Vagina (tissue), 2 donors: ENCODE results near the gene UST.

Experiments used
- POLR2A ChIP-seq, 2 donors: fragments of 450-650 bp; IDR thresholded peaks; one replicate each; pipeline ENCODE4 v1.6.1; 2017; ENCODE audit warnings: antibody characterized with exemption in 2 of 2, mild to moderate bottlenecking in 2 of 2, moderate library complexity in 2 of 2
- POLR2AphosphoS5 ChIP-seq, 2 donors: sonication (generic); formaldehyde crosslinking; IDR thresholded peaks; one replicate each; pipeline ENCODE4 v1.9.0; 2017; ENCODE audit warnings: antibody characterized with exemption in 2 of 2, mild to moderate bottlenecking in 2 of 2, low read depth in 1 of 2; ENCODE audit not compliant: insufficient read depth in 1 of 2
- TF ChIP-seq, protein P1 (sequence below), 3 experiments: fragments of 450-650 bp in 2 of 3; fragments of 200-600 bp in 1 of 3; sonication (generic) in 1 of 3; IDR thresholded peaks; one replicate each; pipeline ENCODE4 v1.5.1; 2017 to 2019; ENCODE audit warnings: antibody characterized with exemption in 3 of 3, mild to moderate bottlenecking in 2 of 3, moderate library complexity in 2 of 3

DNA sequence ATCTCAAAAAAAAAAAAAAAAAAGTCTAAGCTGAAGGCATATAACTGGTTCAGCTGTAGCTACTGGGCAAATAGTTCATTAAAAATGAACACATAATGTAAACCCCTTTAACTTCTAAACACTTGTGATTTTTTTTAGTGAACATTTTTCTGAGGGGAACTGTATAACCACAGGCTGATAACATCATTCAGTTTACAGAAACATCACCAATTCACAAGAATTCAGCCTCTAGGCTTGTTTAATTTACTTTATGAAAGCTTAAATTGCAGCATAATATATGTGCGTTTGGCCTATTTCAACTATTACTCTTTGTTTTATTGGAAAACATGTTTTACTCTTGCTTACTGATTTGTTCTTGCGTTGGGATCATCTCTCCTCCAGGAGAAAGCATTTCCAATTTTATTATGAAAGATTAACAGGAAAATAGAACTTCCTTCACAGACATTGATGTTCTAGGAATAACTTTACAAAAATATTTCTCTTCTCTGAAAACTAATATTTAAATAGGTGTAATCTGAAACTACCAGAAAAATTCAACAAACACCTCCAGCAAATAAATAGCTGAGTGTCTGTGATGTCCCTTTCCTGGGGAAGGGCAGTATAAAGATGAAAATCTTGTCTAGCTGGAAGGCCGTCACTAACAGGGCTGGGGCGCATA is 284.5 kb downstream of the UST start:
- TF ChIP-seq, protein P1, sequence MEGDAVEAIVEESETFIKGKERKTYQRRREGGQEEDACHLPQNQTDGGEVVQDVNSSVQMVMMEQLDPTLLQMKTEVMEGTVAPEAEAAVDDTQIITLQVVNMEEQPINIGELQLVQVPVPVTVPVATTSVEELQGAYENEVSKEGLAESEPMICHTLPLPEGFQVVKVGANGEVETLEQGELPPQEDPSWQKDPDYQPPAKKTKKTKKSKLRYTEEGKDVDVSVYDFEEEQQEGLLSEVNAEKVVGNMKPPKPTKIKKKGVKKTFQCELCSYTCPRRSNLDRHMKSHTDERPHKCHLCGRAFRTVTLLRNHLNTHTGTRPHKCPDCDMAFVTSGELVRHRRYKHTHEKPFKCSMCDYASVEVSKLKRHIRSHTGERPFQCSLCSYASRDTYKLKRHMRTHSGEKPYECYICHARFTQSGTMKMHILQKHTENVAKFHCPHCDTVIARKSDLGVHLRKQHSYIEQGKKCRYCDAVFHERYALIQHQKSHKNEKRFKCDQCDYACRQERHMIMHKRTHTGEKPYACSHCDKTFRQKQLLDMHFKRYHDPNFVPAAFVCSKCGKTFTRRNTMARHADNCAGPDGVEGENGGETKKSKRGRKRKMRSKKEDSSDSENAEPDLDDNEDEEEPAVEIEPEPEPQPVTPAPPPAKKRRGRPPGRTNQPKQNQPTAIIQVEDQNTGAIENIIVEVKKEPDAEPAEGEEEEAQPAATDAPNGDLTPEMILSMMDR (IDR thresholded peaks at IDR 0.05) = no peak
- TF ChIP-seq POLR2AphosphoS5 (IDR thresholded peaks at IDR 0.05; ENCODE audit: insufficient read depth in 1 of 2, low read depth in 1 of 2) (no peak), POLR2A (IDR thresholded peaks at IDR 0.05) (no peak)
